ENCODE measurements around the gene ZGPAT. TPM values are rescaled to one million over a fixed set of nuclear protein-coding genes. Genes with fewer than 3 reads are reported as not detected.
A peak's percentile ranks its signal among the peaks of the same experiment; 100 is the strongest.
"Not testable (repeated sequence)": the region's sequence is repeated elsewhere in the genome, so short reads cannot be mapped to it uniquely, and the experiment has no call there.

Gene ZGPAT
- total RNA-seq, 4 donors from 2014 or later, result 29.1 to 346 (median 76.5) TPM

GRCh38 chr20:63712191-63712590, 4.4 kb downstream of the ZGPAT start:
- H3K9me3 ChIP-seq, result peaks cover 0 to 5% of the 10 kb centered on the region in 2 donors
- intact Hi-C loops (cut with DNase I; ENCODE audit: low total_unique reads), result no loop called here
- no peak for DNase-seq
- H3K27me3 ChIP-seq, result no peaks in the 10 kb centered on the region
- H3K36me3 ChIP-seq, result peaks cover 0 to 33% (median 10%) of the 10 kb centered on the region in 4 donors
- no peak overlapping the region for H3K27ac ChIP-seq
- H3K4me3 ChIP-seq, result no peak overlapping the region
- in situ Hi-C loops (cut with MboI; ENCODE audit: low pct_ligation_motif_present in 1 of 4, low pct_unique_long_range_greater_than_20kb in 1 of 4, low sequenced_read_pairs in 3 of 4), result no loop called here
- H3K4me1 ChIP-seq, result peaks cover 8 to 14% (median 11%) of the 10 kb centered on the region in 4 donors
- WGBS, 2 donors (ENCODE audit: low coverage in 1 of 2), result 100% methylated on average over 1 of the region's 1 CpG; no CpG with 5 or more reads in 1 of the 2 donors
- TF ChIP-seq POLR2AphosphoS5 (IDR thresholded peaks at IDR 0.05), result no peak
- no peak for TF ChIP-seq POLR2A (IDR thresholded peaks at IDR 0.05)
- TF ChIP-seq EP300 (IDR thresholded peaks at IDR 0.05; ENCODE audit: low read depth), result no peak

GRCh38 chr20:63714858-63715257, 7.0 kb downstream of the ZGPAT start:
- H3K9me3 ChIP-seq, result peaks cover 4 to 8% of the 10 kb centered on the region in 2 donors
- TF ChIP-seq CTCF (IDR thresholded peaks at IDR 0.05), result no peak
- no peak for TF ChIP-seq POLR2AphosphoS5 (IDR thresholded peaks at IDR 0.05)
- no peak for TF ChIP-seq EP300 (IDR thresholded peaks at IDR 0.05; ENCODE audit: low read depth)
- TF ChIP-seq POLR2A (IDR thresholded peaks at IDR 0.05), result no peak
- no peak for DNase-seq
- intact Hi-C loops (cut with DNase I; ENCODE audit: low total_unique reads) (no loop called here), in situ Hi-C loops (cut with MboI; ENCODE audit: low pct_ligation_motif_present in 1 of 4, low pct_unique_long_range_greater_than_20kb in 1 of 4, low sequenced_read_pairs in 3 of 4) (no loop called here)
- no peak overlapping the region for H3K4me3 ChIP-seq
- no peak overlapping the region for H3K27ac ChIP-seq
- WGBS, 2 donors (ENCODE audit: low coverage in 1 of 2), result 98 to 99% methylated on average over 5 of the region's 5 CpGs
- H3K27me3 ChIP-seq, result no peaks in the 10 kb centered on the region
- peaks cover 0 to 49% (median 12%) of the 10 kb centered on the region in 4 donors for H3K36me3 ChIP-seq
- no peaks in the 10 kb centered on the region for H3K4me1 ChIP-seq

- no peak for DNase-seq
- no peaks in the 10 kb centered on the region for H3K4me1 ChIP-seq
- H3K4me3 ChIP-seq, result no peak overlapping the region
- in situ Hi-C loops (cut with MboI; ENCODE audit: low pct_ligation_motif_present in 1 of 4, low pct_unique_long_range_greater_than_20kb in 1 of 4, low sequenced_read_pairs in 3 of 4), result no loop called here
- H3K27me3 ChIP-seq, result no peaks in the 10 kb centered on the region
- no peak overlapping the region for H3K27ac ChIP-seq
- peaks cover 0 to 31% (median 10%) of the 10 kb centered on the region in 4 donors for H3K36me3 ChIP-seq
- peaks cover 4 to 8% of the 10 kb centered on the region in 2 donors for H3K9me3 ChIP-seq
- 94 to 100% methylated on average over 2 of the region's 2 CpGs for WGBS, 2 donors (ENCODE audit: low coverage in 1 of 2)
- intact Hi-C loops (cut with DNase I; ENCODE audit: low total_unique reads), result no loop called here
- TF ChIP-seq POLR2A (IDR thresholded peaks at IDR 0.05), result no peak
- TF ChIP-seq EP300 (IDR thresholded peaks at IDR 0.05; ENCODE audit: low read depth), result no peak
- no peak for TF ChIP-seq CTCF (IDR thresholded peaks at IDR 0.05)
- TF ChIP-seq POLR2AphosphoS5 (IDR thresholded peaks at IDR 0.05), result no peak
These were observed 11.2 kb downstream of the ZGPAT start for GRCh38 chr20:63718996-63719395.

- 83 to 87% methylated on average over 1 to 2 of the region's 2 CpGs for WGBS, 2 donors (ENCODE audit: low coverage in 1 of 2)
- Histone ChIP-seq H3K36me3 (peaks cover 0 to 20% (median 6%) of the 10 kb centered on the region in 4 donors), H3K9me3 (peaks cover 3 to 14% of the 10 kb centered on the region in 2 donors), H3K4me1 (peaks cover 0 to 16% (median 8%) of the 10 kb centered on the region in 4 donors)
- H3K27me3 ChIP-seq; intact Hi-C loops (cut with DNase I; ENCODE audit: low total_unique reads); H3K4me3 ChIP-seq; DNase-seq; in situ Hi-C loops (cut with MboI; ENCODE audit: low pct_ligation_motif_present in 1 of 4, low pct_unique_long_range_greater_than_20kb in 1 of 4, low sequenced_read_pairs in 3 of 4); H3K27ac ChIP-seq: not testable (repeated sequence)
These were observed 15.3 kb downstream of the ZGPAT start for GRCh38 chr20:63722967-63723622.

GRCh38 chr20:63730189-63730733, 22.4 kb downstream of the ZGPAT start:
- 85% methylated on average over 18 of the region's 18 CpGs; no CpG with 5 or more reads in 1 of the 2 donors for WGBS, 2 donors (ENCODE audit: low coverage in 1 of 2)
- H3K27ac ChIP-seq, result peak overlapping the region in 1 of 4 donors; percentile 48
- intact Hi-C loops (cut with DNase I; ENCODE audit: low total_unique reads), result not testable (repeated sequence)

More at GRCh38 chr20:63730189-63730733, 22.4 kb downstream of the ZGPAT start:
- peaks cover 0 to 23% (median 8%) of the 10 kb centered on the region in 4 donors for H3K4me1 ChIP-seq
- H3K4me3 ChIP-seq; DNase-seq; in situ Hi-C loops (cut with MboI; ENCODE audit: low pct_ligation_motif_present in 1 of 4, low pct_unique_long_range_greater_than_20kb in 1 of 4, low sequenced_read_pairs in 3 of 4); H3K9me3 ChIP-seq; H3K36me3 ChIP-seq; H3K27me3 ChIP-seq: not testable (repeated sequence)

Measured in transverse colon (tissue), 4 donors.